PC-9 (cell line): ENCODE data around the gene BCAT1. TPM values are rescaled to one million over a fixed set of nuclear protein-coding genes. Genes with fewer than 3 reads are reported as not detected.
"Not testable (repeated sequence)": the region's sequence is repeated elsewhere in the genome, so short reads cannot be mapped to it uniquely, and the experiment has no call there.

Experiments used
- BruUV-seq: library from RNA; stranded (reverse); fragments of 400-500 nt; replicated peaks from 2 replicates; lab custom pipeline; 2021; lab: Mats Ljungman, UMichigan
- CTCF ChIA-PET: fragments of 300-600 bp; sonication (Branson Sonifier 250); formaldehyde crosslinking; loops from one replicate; lab custom pipeline; 2022; ENCODE audit warnings: antibody characterized with exemption; lab: Charles Lee
- POLR2A ChIA-PET: fragments of 300-600 bp; sonication (Branson Sonifier 250); formaldehyde crosslinking; loops from one replicate; lab custom pipeline; 2022; ENCODE audit warnings: antibody characterized with exemption; ENCODE audit not compliant: unreplicated experiment; lab: Charles Lee
- DNase-seq, 2 experiments: peaks; one replicate each; pipeline versions ENCODE4 v3.0.0 to v3.0.0-alpha.2; 2015 to 2022; ENCODE audit warnings: mixed read lengths in 1 of 2
- H2AFZ ChIP-seq: fragments of 200-600 bp; sonication (generic); 2 replicates; pipeline ENCODE4 v1.8.1; 2017; ENCODE audit warnings: antibody characterized with exemption
- H3F3A ChIP-seq: fragments of 200-600 bp; sonication (generic); 2 replicates; pipeline ENCODE4 v1.8.1; 2017; ENCODE audit warnings: antibody characterized with exemption, mild to moderate bottlenecking, low read depth; ENCODE audit not compliant: insufficient read depth
- H3K27ac ChIP-seq: fragments of 200-600 bp; sonication (generic); 2 replicates; pipeline ENCODE4 v1.6.1; 2016; ENCODE audit warnings: mixed run types
- H3K27me3 ChIP-seq: fragments of 200-600 bp; sonication (generic); 2 replicates; pipeline ENCODE4 v1.6.1; 2016; ENCODE audit warnings: low read depth, mixed run types; ENCODE audit not compliant: insufficient read depth
- H3K36me3 ChIP-seq: fragments of 200-600 bp; sonication (generic); 2 replicates; pipeline ENCODE4 v1.6.1; 2016; ENCODE audit warnings: low read depth, mixed run types
- H3K4me1 ChIP-seq: fragments of 200-600 bp; sonication (generic); replicated peaks from 2 replicates; pipeline ENCODE4 v1.6.1; 2016; ENCODE audit warnings: mixed run types; ENCODE audit not compliant: insufficient read depth
- H3K4me2 ChIP-seq: fragments of 200-600 bp; sonication (generic); 2 replicates; pipeline ENCODE4 v1.6.1; 2017; ENCODE audit warnings: mixed run types
- H3K4me3 ChIP-seq: fragments of 200-600 bp; sonication (generic); 2 replicates; pipeline ENCODE4 v1.6.1; 2016; ENCODE audit warnings: mixed run types
- H3K79me2 ChIP-seq: fragments of 200-600 bp; sonication (generic); 2 replicates; pipeline ENCODE4 v1.6.1; 2017; ENCODE audit warnings: low read depth, mixed run types
- H3K9me2 ChIP-seq: fragments of 200-600 bp; sonication (generic); 2 replicates; pipeline ENCODE4 v1.8.1; 2017; ENCODE audit warnings: mild to moderate bottlenecking; ENCODE audit not compliant: insufficient read depth
- H3K9me3 ChIP-seq: fragments of 200-600 bp; sonication (generic); 2 replicates; pipeline ENCODE4 v1.8.1; 2016; ENCODE audit warnings: low read depth; ENCODE audit not compliant: insufficient read depth
- H4K20me1 ChIP-seq: fragments of 200-600 bp; sonication (generic); 2 replicates; pipeline ENCODE4 v1.8.1; 2017; ENCODE audit not compliant: insufficient read depth
- EZH2 ChIP-seq: fragments of 200-600 bp; sonication (generic); IDR thresholded peaks from 2 replicates; pipeline ENCODE4 v1.8.0; 2017; ENCODE audit warnings: antibody characterized with exemption, low read depth
- intact Hi-C: fragments of 100-400 bp; cut with micrococcal nuclease; formaldehyde crosslinking; loops from one replicate; pipeline ENCODE4 v1.10.0; 2022; ENCODE audit not compliant: unreplicated experiment
- total RNA-seq: library from RNA; stranded (reverse); gene quantifications from 2 replicates; pipeline ENCODE4 v1.2.3, GENCODE V29; 2021
- TF ChIP-seq, protein P1 (sequence below): fragments of 200-600 bp; sonication (generic); conservative IDR thresholded peaks from 2 replicates; pipeline ENCODE4 v1.6.1; 2017; ENCODE audit warnings: mixed run types, antibody characterized with exemption, mild to moderate bottlenecking, moderate library complexity

BCAT1 gene
- total RNA-seq, 1 experiment from 2014 or later = 78.6 TPM

- H3K9me3 ChIP-seq = no peaks in the 10 kb centered on the region
- H3F3A ChIP-seq = no peaks in the 10 kb centered on the region
- no peaks in the 10 kb centered on the region for H4K20me1 ChIP-seq
- H3K4me3 ChIP-seq = no peak overlapping the region
- H3K4me1 ChIP-seq = peaks cover 5% of the 10 kb centered on the region; the same call in 1 of the 2 replicates
- H3K36me3 ChIP-seq = no peaks in the 10 kb centered on the region
- DNase-seq = no peak
- H3K9me2 ChIP-seq = no peaks in the 10 kb centered on the region
- no TSS peak for BruUV-seq
- no peak overlapping the region for H3K27ac ChIP-seq
- no peak overlapping the region for H3K4me2 ChIP-seq
- intact Hi-C loops = no loop called here
- H2AFZ ChIP-seq = no peak overlapping the region
- H3K27me3 ChIP-seq = no peaks in the 10 kb centered on the region
- CTCF ChIA-PET = no interaction called here
- no peak for TF ChIP-seq EZH2
- TF ChIP-seq, protein P1, sequence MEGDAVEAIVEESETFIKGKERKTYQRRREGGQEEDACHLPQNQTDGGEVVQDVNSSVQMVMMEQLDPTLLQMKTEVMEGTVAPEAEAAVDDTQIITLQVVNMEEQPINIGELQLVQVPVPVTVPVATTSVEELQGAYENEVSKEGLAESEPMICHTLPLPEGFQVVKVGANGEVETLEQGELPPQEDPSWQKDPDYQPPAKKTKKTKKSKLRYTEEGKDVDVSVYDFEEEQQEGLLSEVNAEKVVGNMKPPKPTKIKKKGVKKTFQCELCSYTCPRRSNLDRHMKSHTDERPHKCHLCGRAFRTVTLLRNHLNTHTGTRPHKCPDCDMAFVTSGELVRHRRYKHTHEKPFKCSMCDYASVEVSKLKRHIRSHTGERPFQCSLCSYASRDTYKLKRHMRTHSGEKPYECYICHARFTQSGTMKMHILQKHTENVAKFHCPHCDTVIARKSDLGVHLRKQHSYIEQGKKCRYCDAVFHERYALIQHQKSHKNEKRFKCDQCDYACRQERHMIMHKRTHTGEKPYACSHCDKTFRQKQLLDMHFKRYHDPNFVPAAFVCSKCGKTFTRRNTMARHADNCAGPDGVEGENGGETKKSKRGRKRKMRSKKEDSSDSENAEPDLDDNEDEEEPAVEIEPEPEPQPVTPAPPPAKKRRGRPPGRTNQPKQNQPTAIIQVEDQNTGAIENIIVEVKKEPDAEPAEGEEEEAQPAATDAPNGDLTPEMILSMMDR = no peak
- H3K79me2 ChIP-seq = peaks cover under 1% of the 10 kb centered on the region; the same call in 1 of the 2 replicates
- POLR2A ChIA-PET = no interaction called here
Observed at GRCh38 chr12:24940157-24940556, 8.7 kb downstream of the BCAT1 start.

- BruUV-seq, H3K27ac ChIP-seq, H3K4me1 ChIP-seq, H3K9me2 ChIP-seq, H3F3A ChIP-seq, H3K9me3 ChIP-seq, H3K36me3 ChIP-seq, intact Hi-C loops, H2AFZ ChIP-seq, CTCF ChIA-PET, H3K4me3 ChIP-seq, DNase-seq, H3K4me2 ChIP-seq, H4K20me1 ChIP-seq, H3K79me2 ChIP-seq, H3K27me3 ChIP-seq: not testable (repeated sequence)
- POLR2A ChIA-PET = interaction anchor here (0.6 kb wide), 1 partner anchor 352 kb away, joined by 3 read pairs; no protein-coding TSS in a partner anchor
Observed at GRCh38 chr12:24939551-24939950, 9.3 kb downstream of the BCAT1 start.

GRCh38 chr12:24938341-24938740 lies 10.6 kb downstream of the BCAT1 start:
- BruUV-seq = no TSS peak
- Histone ChIP-seq H3K79me2 (no peaks in the 10 kb centered on the region; the same call in 1 of the 2 replicates), H3K27me3 (no peaks in the 10 kb centered on the region), H3K4me1 (no peaks in the 10 kb centered on the region), H3F3A (no peaks in the 10 kb centered on the region), H3K36me3 (no peaks in the 10 kb centered on the region), H3K27ac (no peak overlapping the region), H3K9me2 (no peaks in the 10 kb centered on the region), H3K9me3 (no peaks in the 10 kb centered on the region), H4K20me1 (no peaks in the 10 kb centered on the region), H3K4me2 (no peak overlapping the region), H3K4me3 (no peak overlapping the region), H2AFZ (no peak overlapping the region)
- intact Hi-C loops = no loop called here
- no peak for TF ChIP-seq EZH2
- TF ChIP-seq, protein P1 = no peak
- no peak for DNase-seq
- ChIA-PET POLR2A (no interaction called here), CTCF (no interaction called here)
